ENCODE results near the gene SEPTIN10. TPM values are rescaled to one million over a fixed set of nuclear protein-coding genes. Genes with fewer than 3 reads are reported as not detected.

SEPTIN10 gene
- total RNA-seq, 2 experiments from 2014 or later, result 8.4 to 9.8 TPM

GRCh38 chr2:109507217-109507616 is 106.5 kb downstream of the SEPTIN10 start:
- no peak for DNase-seq
- CTCF ChIA-PET, result interaction anchor here (4.5 kb wide), 1 partner anchor 380 kb away, joined by 72 read pairs; the partner anchor contains the start of gene SH3RF3
- H3K27ac Mint-ChIP-seq, result no peak overlapping the region

DNA sequence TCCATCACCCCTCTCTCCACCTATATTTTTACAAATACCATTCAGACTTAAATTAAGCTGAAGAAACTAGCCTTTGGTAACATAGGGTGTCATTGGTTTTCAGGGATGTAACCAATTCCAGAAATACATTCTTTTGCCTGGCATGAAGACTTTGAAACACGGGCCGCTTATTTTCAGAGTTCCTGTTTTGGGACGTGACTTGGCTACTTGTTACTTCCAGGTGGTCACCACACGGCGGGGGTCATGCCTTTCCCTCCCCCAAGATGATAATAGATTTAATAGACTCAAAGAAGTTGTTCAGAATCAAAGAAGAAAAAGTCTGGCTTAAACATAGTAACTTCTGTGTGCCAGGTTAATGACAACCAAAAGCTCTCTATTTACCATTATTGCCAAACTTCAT is 110.6 kb downstream of the SEPTIN10 start:
- no peaks in the 10 kb centered on the region for H3K9me3 Mint-ChIP-seq
- H3K4me3 Mint-ChIP-seq, result no peak overlapping the region
- no peak for DNase-seq
- ChIA-PET CTCF (no interaction called here), POLR2A (no interaction called here)
- H3K27me3 Mint-ChIP-seq, result peaks cover 1% of the 10 kb centered on the region
- no peaks in the 10 kb centered on the region for H3K4me1 Mint-ChIP-seq (ENCODE audit: low read depth)
- intact Hi-C loops (cut with micrococcal nuclease), result no loop called here
- H3K27ac Mint-ChIP-seq, result no peak overlapping the region
- H3K36me3 Mint-ChIP-seq, result no peaks in the 10 kb centered on the region

More at GRCh38 chr2:109507217-109507616, 106.5 kb downstream of the SEPTIN10 start:
- no peaks in the 10 kb centered on the region for H3K9me3 Mint-ChIP-seq
- no peaks in the 10 kb centered on the region for H3K36me3 Mint-ChIP-seq
- H3K4me3 Mint-ChIP-seq, result no peak overlapping the region
- H3K4me1 Mint-ChIP-seq (ENCODE audit: low read depth), result peaks cover 2% of the 10 kb centered on the region
- intact Hi-C loops (cut with micrococcal nuclease), result no loop called here
- POLR2A ChIA-PET, result no interaction called here
- H3K27me3 Mint-ChIP-seq, result no peaks in the 10 kb centered on the region

DNA sequence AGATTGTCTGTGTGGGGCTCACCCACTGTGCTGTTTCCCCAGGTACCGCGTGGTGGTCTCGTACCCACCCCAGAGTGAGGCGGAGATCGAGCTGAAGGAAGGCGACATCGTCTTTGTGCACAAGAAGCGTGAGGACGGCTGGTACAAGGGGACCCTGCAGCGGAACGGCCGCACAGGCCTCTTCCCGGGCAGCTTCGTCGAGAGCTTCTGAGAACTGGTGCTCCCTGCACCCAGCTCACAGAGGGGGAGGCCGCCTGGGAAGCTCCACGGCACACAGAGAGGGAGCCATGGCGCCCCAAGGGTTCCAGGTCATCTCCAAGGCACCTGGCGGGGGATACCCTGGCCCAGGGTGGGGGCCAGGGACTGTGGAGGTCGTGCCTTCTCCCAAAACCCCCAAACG is 112.3 kb downstream of the SEPTIN10 start:
- ChIA-PET POLR2A (no interaction called here), CTCF (interaction anchor here (3.0 kb wide), 1 partner anchor 9 kb away, joined by 11 read pairs; no protein-coding TSS in a partner anchor)
- DNase-seq, result no peak
- H3K27ac Mint-ChIP-seq, result no peak overlapping the region
- H3K27me3 Mint-ChIP-seq, result peaks cover 1% of the 10 kb centered on the region
- intact Hi-C loops (cut with micrococcal nuclease), result no loop called here
- no peaks in the 10 kb centered on the region for H3K4me1 Mint-ChIP-seq (ENCODE audit: low read depth)
- H3K9me3 Mint-ChIP-seq, result no peaks in the 10 kb centered on the region
- no peak overlapping the region for H3K4me3 Mint-ChIP-seq
- no peaks in the 10 kb centered on the region for H3K36me3 Mint-ChIP-seq

- Mint-ChIP-seq H3K27ac (no peak overlapping the region), H3K4me1 (ENCODE audit: low read depth) (no peaks in the 10 kb centered on the region), H3K9me3 (no peaks in the 10 kb centered on the region), H3K36me3 (no peaks in the 10 kb centered on the region), H3K4me3 (no peak overlapping the region), H3K27me3 (peaks cover 1% of the 10 kb centered on the region)
- ChIA-PET POLR2A (no interaction called here), CTCF (interaction anchor here (3.0 kb wide), 1 partner anchor 9 kb away, joined by 11 read pairs; no protein-coding TSS in a partner anchor)
- intact Hi-C loops (cut with micrococcal nuclease), result no loop called here
- DNase-seq, result no peak
These were observed 112.9 kb downstream of the SEPTIN10 start for GRCh38 chr2:109500910-109501309.

- H3K4me3 Mint-ChIP-seq, result no peak overlapping the region
- intact Hi-C loops (cut with micrococcal nuclease), result no loop called here
- H3K36me3 Mint-ChIP-seq, result no peaks in the 10 kb centered on the region
- DNase-seq, result no peak
- CTCF ChIA-PET, result interaction anchor here (3.0 kb wide), 1 partner anchor 10 kb away, joined by 11 read pairs; no protein-coding TSS in a partner anchor
- POLR2A ChIA-PET, result no interaction called here
- no peaks in the 10 kb centered on the region for H3K9me3 Mint-ChIP-seq
- H3K27ac Mint-ChIP-seq, result no peak overlapping the region
- peaks cover 1% of the 10 kb centered on the region for H3K27me3 Mint-ChIP-seq
- no peaks in the 10 kb centered on the region for H3K4me1 Mint-ChIP-seq (ENCODE audit: low read depth)
These were observed 114.2 kb downstream of the SEPTIN10 start for GRCh38 chr2:109499566-109499965.

GRCh38 chr2:109498906-109499305 is 114.9 kb downstream of the SEPTIN10 start:
- Mint-ChIP-seq H3K27me3 (peaks cover 1% of the 10 kb centered on the region), H3K9me3 (no peaks in the 10 kb centered on the region), H3K27ac (no peak overlapping the region), H3K4me1 (ENCODE audit: low read depth) (no peaks in the 10 kb centered on the region), H3K4me3 (no peak overlapping the region), H3K36me3 (no peaks in the 10 kb centered on the region)
- no peak for DNase-seq
- ChIA-PET CTCF (no interaction called here), POLR2A (no interaction called here)
- intact Hi-C loops (cut with micrococcal nuclease), result no loop called here

GRCh38 chr2:109497911-109498870 is 115.6 kb downstream of the SEPTIN10 start:
- Mint-ChIP-seq H3K4me3 (no peak overlapping the region), H3K36me3 (no peaks in the 10 kb centered on the region), H3K27ac (no peak overlapping the region), H3K4me1 (ENCODE audit: low read depth) (no peaks in the 10 kb centered on the region), H3K27me3 (peaks cover 1% of the 10 kb centered on the region), H3K9me3 (no peaks in the 10 kb centered on the region)
- ChIA-PET POLR2A (no interaction called here), CTCF (interaction anchor here (2.6 kb wide), 1 partner anchor 12 kb away, joined by 9 read pairs; no protein-coding TSS in a partner anchor)
- intact Hi-C loops (cut with micrococcal nuclease), result no loop called here
- DNase-seq, result no peak

- ChIA-PET CTCF (interaction anchor here (2.6 kb wide), 1 partner anchor 13 kb away, joined by 9 read pairs; no protein-coding TSS in a partner anchor), POLR2A (no interaction called here)
- no peaks in the 10 kb centered on the region for H3K9me3 Mint-ChIP-seq
- peaks cover 1% of the 10 kb centered on the region for H3K27me3 Mint-ChIP-seq
- H3K4me1 Mint-ChIP-seq (ENCODE audit: low read depth), result no peaks in the 10 kb centered on the region
- DNase-seq, result no peak
- no peak overlapping the region for H3K4me3 Mint-ChIP-seq
- intact Hi-C loops (cut with micrococcal nuclease), result no loop called here
- H3K27ac Mint-ChIP-seq, result no peak overlapping the region
- H3K36me3 Mint-ChIP-seq, result no peaks in the 10 kb centered on the region
These were observed 116.3 kb downstream of the SEPTIN10 start for GRCh38 chr2:109497463-109497862.

DNA sequence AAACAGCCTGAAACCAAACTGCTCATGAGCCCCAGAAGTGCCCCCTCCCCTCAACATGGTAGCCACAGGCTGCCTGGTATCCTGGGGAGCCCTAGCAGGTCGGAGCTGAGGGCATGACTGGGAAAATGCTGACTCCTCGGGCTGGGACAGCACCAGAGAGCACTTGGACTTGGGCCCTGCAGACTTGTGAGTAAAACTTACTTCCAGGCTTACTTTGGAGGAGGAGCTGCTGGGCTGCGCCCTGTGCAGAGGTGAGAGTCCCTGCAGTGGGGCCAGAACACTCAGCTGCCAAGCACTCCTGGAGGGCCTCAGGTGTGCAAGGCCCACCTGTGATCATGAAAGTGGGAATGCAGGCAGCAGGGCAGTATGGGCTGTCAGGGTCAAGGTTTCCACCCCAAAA is 119.4 kb downstream of the SEPTIN10 start:
- no peak overlapping the region for H3K4me3 Mint-ChIP-seq
- H3K27ac Mint-ChIP-seq, result no peak overlapping the region
- no peaks in the 10 kb centered on the region for H3K27me3 Mint-ChIP-seq
- intact Hi-C loops (cut with micrococcal nuclease), result no loop called here
- no peaks in the 10 kb centered on the region for H3K9me3 Mint-ChIP-seq
- POLR2A ChIA-PET, result no interaction called here
- H3K4me1 Mint-ChIP-seq (ENCODE audit: low read depth), result no peaks in the 10 kb centered on the region
- no peak for DNase-seq
- no peaks in the 10 kb centered on the region for H3K36me3 Mint-ChIP-seq
- CTCF ChIA-PET, result no interaction called here

DNA sequence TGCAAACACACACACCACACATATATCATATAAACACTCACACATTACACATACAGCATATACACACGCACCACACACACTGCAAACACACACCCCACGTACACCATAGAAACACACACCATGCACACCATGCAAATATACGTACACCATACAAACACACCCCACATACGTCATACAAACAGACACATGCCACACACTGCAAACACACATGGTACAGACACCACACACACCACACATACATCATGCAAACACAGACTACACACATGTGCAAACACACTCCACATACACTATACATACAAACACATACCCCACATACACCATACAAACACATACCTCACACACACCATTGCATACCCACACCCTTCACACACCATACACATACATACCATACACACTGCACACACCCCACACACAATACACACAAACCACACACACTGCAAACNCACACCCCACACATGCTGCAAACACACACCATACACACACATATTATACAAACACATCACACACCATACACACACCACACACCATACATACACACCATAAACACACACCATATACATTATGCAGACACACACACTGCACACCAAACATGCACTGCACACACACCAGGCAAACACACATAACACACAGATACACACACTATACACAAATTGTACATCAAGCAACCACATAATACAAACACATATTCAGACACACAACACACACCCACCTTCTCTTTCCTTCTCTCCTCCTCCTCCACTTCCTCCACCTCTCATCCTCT is 120.4 kb downstream of the SEPTIN10 start:
- intact Hi-C loops (cut with micrococcal nuclease), result no loop called here
- no peak for DNase-seq
- Mint-ChIP-seq H3K4me1 (ENCODE audit: low read depth) (no peaks in the 10 kb centered on the region), H3K27me3 (no peaks in the 10 kb centered on the region), H3K27ac (no peak overlapping the region), H3K4me3 (no peak overlapping the region), H3K36me3 (no peaks in the 10 kb centered on the region), H3K9me3 (no peaks in the 10 kb centered on the region)
- CTCF ChIA-PET, result interaction anchor here (1.2 kb wide), 1 partner anchor 16 kb away, joined by 4 read pairs; no protein-coding TSS in a partner anchor
- POLR2A ChIA-PET, result no interaction called here
